ENCODE results near the gene ZGPAT. TPM values are rescaled to one million over a fixed set of nuclear protein-coding genes. Genes with fewer than 3 reads are reported as not detected.
A peak's percentile ranks its signal among the peaks of the same experiment; 100 is the strongest.

Gene ZGPAT
- total and polyA plus RNA-seq, 10 of the 15 experiments (the other 5 are each of a cell fraction or from before 2014, with no cell fraction given): 0.58 to 52.9 (median 18.0) TPM

GRCh38 chr20:63736893-63737694 is 29.3 kb downstream of the ZGPAT start (continued):
- TF ChIP-seq, protein P1, sequence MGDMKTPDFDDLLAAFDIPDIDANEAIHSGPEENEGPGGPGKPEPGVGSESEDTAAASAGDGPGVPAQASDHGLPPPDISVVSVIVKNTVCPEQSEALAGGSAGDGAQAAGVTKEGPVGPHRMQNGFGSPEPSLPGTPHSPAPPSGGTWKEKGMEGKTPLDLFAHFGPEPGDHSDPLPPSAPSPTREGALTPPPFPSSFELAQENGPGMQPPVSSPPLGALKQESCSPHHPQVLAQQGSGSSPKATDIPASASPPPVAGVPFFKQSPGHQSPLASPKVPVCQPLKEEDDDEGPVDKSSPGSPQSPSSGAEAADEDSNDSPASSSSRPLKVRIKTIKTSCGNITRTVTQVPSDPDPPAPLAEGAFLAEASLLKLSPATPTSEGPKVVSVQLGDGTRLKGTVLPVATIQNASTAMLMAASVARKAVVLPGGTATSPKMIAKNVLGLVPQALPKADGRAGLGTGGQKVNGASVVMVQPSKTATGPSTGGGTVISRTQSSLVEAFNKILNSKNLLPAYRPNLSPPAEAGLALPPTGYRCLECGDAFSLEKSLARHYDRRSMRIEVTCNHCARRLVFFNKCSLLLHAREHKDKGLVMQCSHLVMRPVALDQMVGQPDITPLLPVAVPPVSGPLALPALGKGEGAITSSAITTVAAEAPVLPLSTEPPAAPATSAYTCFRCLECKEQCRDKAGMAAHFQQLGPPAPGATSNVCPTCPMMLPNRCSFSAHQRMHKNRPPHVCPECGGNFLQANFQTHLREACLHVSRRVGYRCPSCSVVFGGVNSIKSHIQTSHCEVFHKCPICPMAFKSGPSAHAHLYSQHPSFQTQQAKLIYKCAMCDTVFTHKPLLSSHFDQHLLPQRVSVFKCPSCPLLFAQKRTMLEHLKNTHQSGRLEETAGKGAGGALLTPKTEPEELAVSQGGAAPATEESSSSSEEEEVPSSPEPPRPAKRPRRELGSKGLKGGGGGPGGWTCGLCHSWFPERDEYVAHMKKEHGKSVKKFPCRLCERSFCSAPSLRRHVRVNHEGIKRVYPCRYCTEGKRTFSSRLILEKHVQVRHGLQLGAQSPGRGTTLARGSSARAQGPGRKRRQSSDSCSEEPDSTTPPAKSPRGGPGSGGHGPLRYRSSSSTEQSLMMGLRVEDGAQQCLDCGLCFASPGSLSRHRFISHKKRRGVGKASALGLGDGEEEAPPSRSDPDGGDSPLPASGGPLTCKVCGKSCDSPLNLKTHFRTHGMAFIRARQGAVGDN (IDR thresholded peaks at IDR 0.05): no peak

DNA sequence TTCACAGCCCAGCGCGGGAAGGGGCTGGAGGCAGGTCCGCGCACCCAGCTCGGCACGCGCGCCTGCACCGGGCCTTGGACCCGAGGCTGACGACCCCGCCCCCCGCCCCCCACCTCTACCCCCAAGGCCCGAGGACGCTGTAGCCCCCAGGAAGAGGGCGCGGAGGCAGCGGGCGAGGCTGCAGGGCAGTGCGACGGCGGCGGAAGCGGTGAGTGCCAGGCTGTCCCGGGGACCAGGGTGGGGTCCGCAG is 29.8 kb downstream of the ZGPAT start:
- WGBS (ENCODE audit: insufficient coverage, insufficient replicate concordance, low lambda C conversion rate, missing lambda C conversion rate): under 1% methylated on average over 24 of the region's 26 CpGs
- no peak for FAIRE-seq
- peaks cover 33% of the 10 kb centered on the region for H3K4me1 ChIP-seq (ENCODE audit: control insufficient read depth, insufficient read depth, low read length)
- H3K9me3 ChIP-seq (replicated peaks; ENCODE audit: control insufficient read depth, insufficient read depth, low read length): no peaks in the 10 kb centered on the region
- peak overlapping the region; percentile 84 for H3K4me3 ChIP-seq
- BruUV-seq (replicated peaks): no TSS peak
- H3K4me2 ChIP-seq (ENCODE audit: control insufficient read depth, insufficient read depth): peak overlapping the region; percentile 93; the same call in 1 of the 2 replicates
- no peak overlapping the region; the same call in 1 of the 2 replicates for H3K9ac ChIP-seq (ENCODE audit: control insufficient read depth, insufficient read depth, low read length)
- POLR2A ChIA-PET: interaction anchor here (2.1 kb wide), 1 partner anchor 127 kb away, joined by 4 read pairs; the partner anchor contains the start of gene TPD52L2
- no peaks in the 10 kb centered on the region for H3K27me3 ChIP-seq (replicated peaks in 1 of 2; ENCODE audit: control insufficient read depth in 2 of 2, insufficient read depth in 2 of 2, low read length in 1 of 2)
- H4K20me1 ChIP-seq (ENCODE audit: control insufficient read depth, insufficient read depth): no peaks in the 10 kb centered on the region
- no peak for DNase-seq (ENCODE audit: low read depth, low spot score)
- RAD21 ChIA-PET (ENCODE audit: unreplicated experiment): interaction anchor here (1.0 to 4.2 kb wide), 5 partner anchors 10 to 200 kb away, joined by 3 to 32 read pairs (median 5); partner anchors contain the start of genes ARFRP1, PTK6, RTEL1 and ZGPAT
- peaks cover 5 to 27% of the 10 kb centered on the region in 2 experiments; a peak in 3 of 4 replicates for H3K36me3 ChIP-seq (ENCODE audit: control insufficient read depth in 2 of 2, insufficient read depth in 2 of 2, low read length in 1 of 2)
- no peak for ATAC-seq
- SMC1A ChIA-PET (ENCODE audit: uncharacterized antibody, unreplicated experiment): interaction anchor here (0.6 to 1.7 kb wide), 2 partner anchors 30 to 39 kb away, joined by 3 to 14 read pairs; partner anchors contain the start of genes ARFRP1 and ZGPAT
- H2AFZ ChIP-seq (ENCODE audit: control insufficient read depth, low read depth, low read length): no peak overlapping the region
- peak overlapping the region; percentile 94 for H3K27ac ChIP-seq (ENCODE audit: control insufficient read depth, insufficient read depth)
- intact Hi-C loops (cut with micrococcal nuclease; ENCODE audit: unreplicated experiment) (loop anchor here (2.0 kb wide), 2 partner anchors 31 to 127 kb away; partner anchors contain the start of genes ARFRP1 and TPD52L2), in situ Hi-C loops (cut with MboI) (no loop called here)
- CTCF ChIA-PET: interaction anchor here (2.9 kb wide), 1 partner anchor 30 kb away, joined by 28 read pairs; the partner anchor contains the start of genes ARFRP1 and ZGPAT
- H3K79me2 ChIP-seq (ENCODE audit: control insufficient read depth, insufficient read depth, low read length): peaks cover 20% of the 10 kb centered on the region
- no peak for TF ChIP-seq GABPA (IDR thresholded peaks at IDR 0.05; ENCODE audit: low read depth)
- no peak for TF ChIP-seq EP300 (IDR thresholded peaks at IDR 0.05; ENCODE audit: borderline replicate concordance in 1 of 2, control insufficient read depth in 1 of 2, low read depth in 2 of 2, low read length in 2 of 2)
- no peak for TF ChIP-seq IKZF1 (conservative IDR thresholded peaks at IDR 0.05)
- TF ChIP-seq MYB (IDR thresholded peaks at IDR 0.05; ENCODE audit: borderline replicate concordance, low read depth, low read length): no peak
- TF ChIP-seq MTA2 (IDR thresholded peaks at IDR 0.05; ENCODE audit: low read depth): no peak
- no peak for TF ChIP-seq BHLHE40 (IDR thresholded peaks at IDR 0.05; ENCODE audit: borderline replicate concordance in 1 of 2, low read depth in 2 of 2, low read length in 1 of 2)
- no peak for TF ChIP-seq PAX5 (IDR thresholded peaks at IDR 0.05; ENCODE audit: borderline replicate concordance, low read depth, low read length)
- TF ChIP-seq ZNF622 (IDR thresholded peaks at IDR 0.05): no peak
- no peak for TF ChIP-seq RAD21 (IDR thresholded peaks at IDR 0.05; ENCODE audit: insufficient read depth, low read depth, low read length)
- no peak for TF ChIP-seq HDAC2 (IDR thresholded peaks at IDR 0.05)
- TF ChIP-seq, protein P2, sequence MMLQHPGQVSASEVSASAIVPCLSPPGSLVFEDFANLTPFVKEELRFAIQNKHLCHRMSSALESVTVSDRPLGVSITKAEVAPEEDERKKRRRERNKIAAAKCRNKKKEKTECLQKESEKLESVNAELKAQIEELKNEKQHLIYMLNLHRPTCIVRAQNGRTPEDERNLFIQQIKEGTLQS (IDR thresholded peaks at IDR 0.05; ENCODE audit: borderline replicate concordance, extremely low read depth, low read depth, low read length): no peak
- no peak for TF ChIP-seq NBN (IDR thresholded peaks at IDR 0.05)

Data from GM12878 (cell line).